Mesenchymal stem cell (in vitro differentiated cells and primary cell): Measurements from ENCODE around the gene PARD3B.
A peak's percentile ranks its signal among the peaks of the same experiment; 100 is the strongest.

ENCODE experiments used
- DNase-seq: peaks from one replicate; pipeline ENCODE4 v3.0.0-alpha.2; 2013
- H2AFZ ChIP-seq: one replicate; pipeline ENCODE4 v1.6.1; 2013; ENCODE audit warnings: low read depth, mild to moderate bottlenecking, control low read depth, inconsistent platforms, low read length, moderate library complexity
- H2AK5ac ChIP-seq: 2 replicates; pipeline ENCODE4 v1.6.1; 2013; ENCODE audit warnings: low read length, moderate library complexity, mild to moderate bottlenecking, inconsistent platforms; ENCODE audit not compliant: severe bottlenecking
- H2BK120ac ChIP-seq: one replicate; pipeline ENCODE4 v1.6.1; 2013; ENCODE audit warnings: low read depth, mild to moderate bottlenecking, inconsistent platforms, low read length, moderate library complexity
- H2BK12ac ChIP-seq, 2 experiments: one replicate each; pipeline ENCODE4 v1.6.1; 2013; ENCODE audit warnings: inconsistent platforms in 2 of 2, low read length in 2 of 2, mild to moderate bottlenecking in 2 of 2, moderate library complexity in 2 of 2, control low read depth in 1 of 2
- H2BK15ac ChIP-seq: one replicate; pipeline ENCODE4 v1.6.1; 2013; ENCODE audit warnings: mild to moderate bottlenecking, low read depth, inconsistent platforms; ENCODE audit not compliant: poor library complexity, severe bottlenecking
- H2BK5ac ChIP-seq: 2 replicates; pipeline ENCODE4 v1.6.1; 2013; ENCODE audit warnings: low read depth, mild to moderate bottlenecking, low read length, control low read depth, inconsistent platforms; ENCODE audit not compliant: poor library complexity, severe bottlenecking
- H3K14ac ChIP-seq, 2 experiments: one replicate each; pipeline ENCODE4 v1.6.1; 2013; ENCODE audit warnings: inconsistent platforms in 2 of 2, low read length in 2 of 2, control low read depth in 1 of 2, mild to moderate bottlenecking in 1 of 2, moderate library complexity in 1 of 2
- H3K18ac ChIP-seq, 2 experiments: one replicate each; pipeline ENCODE4 v1.6.1; 2013; ENCODE audit warnings: inconsistent platforms in 2 of 2, low read length in 2 of 2, control low read depth in 1 of 2, low read depth in 1 of 2, mild to moderate bottlenecking in 1 of 2
- H3K23ac ChIP-seq, 2 experiments: one replicate each; pipeline ENCODE4 v1.6.1; 2013; ENCODE audit warnings: inconsistent platforms in 2 of 2, low read length in 2 of 2, mild to moderate bottlenecking in 2 of 2, moderate library complexity in 2 of 2, control low read depth in 1 of 2
- H3K27ac ChIP-seq: 2 replicates; pipeline ENCODE4 v1.5.1; 2013; ENCODE audit warnings: mild to moderate bottlenecking, moderate library complexity, low read length, control low read depth, inconsistent platforms; ENCODE audit not compliant: poor library complexity, severe bottlenecking
- H3K27me3 ChIP-seq, 2 experiments: 2 replicates each; pipeline versions ENCODE4 v1.6.1 to v1.7.0; 2013; ENCODE audit warnings: low read length in 2 of 2, mild to moderate bottlenecking in 2 of 2, moderate library complexity in 2 of 2, control low read depth in 1 of 2, inconsistent platforms in 1 of 2; ENCODE audit not compliant: control insufficient read depth in 1 of 2, insufficient read depth in 1 of 2
- H3K36me3 ChIP-seq, 2 experiments: 2 replicates each; pipeline versions ENCODE4 v1.6.1 to v1.7.0; 2013; ENCODE audit warnings: low read length in 2 of 2, control low read depth in 1 of 2, inconsistent platforms in 1 of 2, low read depth in 1 of 2, mild to moderate bottlenecking in 1 of 2; ENCODE audit not compliant: insufficient read depth in 2 of 2, control insufficient read depth in 1 of 2
- H3K4ac ChIP-seq, 2 experiments: one replicate each; pipeline ENCODE4 v1.6.1; 2013; ENCODE audit warnings: inconsistent platforms in 2 of 2, low read length in 2 of 2, mild to moderate bottlenecking in 2 of 2, moderate library complexity in 2 of 2, control low read depth in 1 of 2, low read depth in 1 of 2
- H3K4me1 ChIP-seq: 2 replicates; pipeline ENCODE4 v1.6.1; 2013; ENCODE audit warnings: low read depth, low read length, control low read depth; ENCODE audit not compliant: control insufficient read depth, insufficient read depth
- H3K4me2 ChIP-seq: 2 replicates; pipeline ENCODE4 v1.6.1; 2013; ENCODE audit warnings: low read length, mild to moderate bottlenecking, inconsistent platforms; ENCODE audit not compliant: poor library complexity, severe bottlenecking
- H3K4me3 ChIP-seq, 2 experiments: 2 replicates each; pipeline versions ENCODE4 v1.5.1 to v1.7.0; 2013; ENCODE audit warnings: low read length in 2 of 2, mild to moderate bottlenecking in 2 of 2, control low read depth in 1 of 2, low read depth in 1 of 2; ENCODE audit not compliant: insufficient read depth in 1 of 2
- H3K79me1 ChIP-seq: replicated peaks from 2 replicates; pipeline ENCODE4 v1.6.1; 2013; ENCODE audit warnings: mild to moderate bottlenecking, control low read depth, low read length, inconsistent platforms; ENCODE audit not compliant: poor library complexity, severe bottlenecking
- H3K9ac ChIP-seq: 2 replicates; pipeline ENCODE4 v1.7.0; 2013; ENCODE audit warnings: mild to moderate bottlenecking, low read length, moderate library complexity
- H3K9me3 ChIP-seq: 2 replicates; pipeline ENCODE4 v1.7.0; 2013; ENCODE audit warnings: mild to moderate bottlenecking, low read length; ENCODE audit not compliant: control insufficient read depth
- H4K8ac ChIP-seq: one replicate; pipeline ENCODE4 v1.6.1; 2013; ENCODE audit warnings: inconsistent platforms, mild to moderate bottlenecking, low read length, moderate library complexity
- H4K91ac ChIP-seq: one replicate; pipeline ENCODE4 v1.6.1; 2013; ENCODE audit warnings: mild to moderate bottlenecking, low read length, inconsistent platforms
- WGBS: methylation state at CpG from one replicate; pipeline ENCODE4 v1.1.7; 2013; ENCODE audit warnings: mixed read lengths; 5-methylcytosine and 5-hydroxymethylcytosine counted together

PARD3B gene

GRCh38 chr2:204571041-204571440 is 25.8 kb downstream of the PARD3B start:
- H3K79me1 ChIP-seq, result peaks cover 14% of the 10 kb centered on the region
- no peak overlapping the region for H3K14ac ChIP-seq
- H3K4me2 ChIP-seq, result no peak overlapping the region
- no peak overlapping the region for H2BK5ac ChIP-seq
- no peak overlapping the region for H3K4ac ChIP-seq
- no peak overlapping the region for H4K91ac ChIP-seq
- H3K23ac ChIP-seq, result no peak overlapping the region
- no peak overlapping the region for H2BK15ac ChIP-seq
- no peak overlapping the region for H3K9ac ChIP-seq
- WGBS, result 25% methylated on average over 1 of the region's 2 CpGs
- H2BK12ac ChIP-seq, result no peak overlapping the region
- no peaks in the 10 kb centered on the region for H3K36me3 ChIP-seq
- no peak overlapping the region for H2AFZ ChIP-seq
- no peaks in the 10 kb centered on the region for H3K27me3 ChIP-seq
- no peak overlapping the region for H4K8ac ChIP-seq
- H3K9me3 ChIP-seq, result no peaks in the 10 kb centered on the region
- no peak overlapping the region for H2BK120ac ChIP-seq
- H3K4me1 ChIP-seq, result no peaks in the 10 kb centered on the region
- H3K18ac ChIP-seq, result no peak overlapping the region
- DNase-seq, result no peak
- H3K27ac ChIP-seq, result no peak overlapping the region
- no peak overlapping the region for H3K4me3 ChIP-seq
- H2AK5ac ChIP-seq, result no peak overlapping the region

GRCh38 chr2:204571911-204572310 is 26.6 kb downstream of the PARD3B start:
- Histone ChIP-seq H2BK12ac (no peak overlapping the region), H3K18ac (no peak overlapping the region), H3K23ac (no peak overlapping the region), H4K91ac (no peak overlapping the region), H3K27me3 (no peaks in the 10 kb centered on the region), H2BK120ac (no peak overlapping the region), H3K4ac (no peak overlapping the region), H4K8ac (no peak overlapping the region), H2AFZ (no peak overlapping the region), H3K36me3 (no peaks in the 10 kb centered on the region), H2BK5ac (no peak overlapping the region), H2AK5ac (no peak overlapping the region), H3K4me3 (no peak overlapping the region), H3K27ac (no peak overlapping the region), H2BK15ac (no peak overlapping the region), H3K9me3 (no peaks in the 10 kb centered on the region), H3K4me2 (no peak overlapping the region), H3K79me1 (peaks cover 15% of the 10 kb centered on the region), H3K14ac (no peak overlapping the region), H3K4me1 (no peaks in the 10 kb centered on the region), H3K9ac (no peak overlapping the region)
- WGBS, result 93% methylated on average over 1 of the region's 2 CpGs
- DNase-seq, result no peak

GRCh38 chr2:204573221-204573620 is 27.9 kb downstream of the PARD3B start:
- no peak overlapping the region for H3K9ac ChIP-seq
- H3K79me1 ChIP-seq, result peaks cover 17% of the 10 kb centered on the region
- no peak overlapping the region for H3K4me3 ChIP-seq
- H2AFZ ChIP-seq, result no peak overlapping the region
- no peak overlapping the region for H3K14ac ChIP-seq
- no peaks in the 10 kb centered on the region for H3K36me3 ChIP-seq
- no peak overlapping the region for H4K8ac ChIP-seq
- no peak overlapping the region for H3K27ac ChIP-seq
- H2BK120ac ChIP-seq, result no peak overlapping the region
- DNase-seq, result no peak
- no peak overlapping the region for H3K4me2 ChIP-seq
- 97% methylated on average over 2 of the region's 2 CpGs for WGBS
- no peak overlapping the region for H4K91ac ChIP-seq
- H3K27me3 ChIP-seq, result no peaks in the 10 kb centered on the region
- no peaks in the 10 kb centered on the region for H3K9me3 ChIP-seq
- no peak overlapping the region for H3K4ac ChIP-seq
- H2BK12ac ChIP-seq, result no peak overlapping the region
- H2BK15ac ChIP-seq, result no peak overlapping the region
- H3K18ac ChIP-seq, result no peak overlapping the region
- no peaks in the 10 kb centered on the region for H3K4me1 ChIP-seq
- H3K23ac ChIP-seq, result no peak overlapping the region
- no peak overlapping the region for H2AK5ac ChIP-seq
- H2BK5ac ChIP-seq, result no peak overlapping the region

GRCh38 chr2:204574486-204574885 is 29.2 kb downstream of the PARD3B start:
- Histone ChIP-seq H3K9me3 (no peaks in the 10 kb centered on the region), H3K18ac (no peak overlapping the region), H2AK5ac (no peak overlapping the region), H3K27me3 (no peaks in the 10 kb centered on the region), H3K14ac (no peak overlapping the region), H3K4ac (no peak overlapping the region), H3K23ac (no peak overlapping the region), H2AFZ (no peak overlapping the region), H4K8ac (no peak overlapping the region), H3K79me1 (peaks cover 23% of the 10 kb centered on the region), H3K4me3 (no peak overlapping the region), H2BK5ac (no peak overlapping the region), H3K36me3 (no peaks in the 10 kb centered on the region), H2BK120ac (no peak overlapping the region), H2BK15ac (no peak overlapping the region), H4K91ac (no peak overlapping the region), H3K27ac (no peak overlapping the region), H3K4me2 (no peak overlapping the region), H3K9ac (no peak overlapping the region), H3K4me1 (no peaks in the 10 kb centered on the region), H2BK12ac (no peak overlapping the region)
- WGBS, result 93% methylated on average over 4 of the region's 4 CpGs
- peak; percentile 15 for DNase-seq
